Right lobe of liver (tissue), 4 donors: Measurements from ENCODE around the gene ELMO1.

ENCODE experiments used
- CTCF ChIP-seq, 4 donors: fragments of 200-600 bp in 3 of 4; fragments of 450-650 bp in 1 of 4; IDR thresholded peaks; one replicate each; pipeline versions ENCODE4 v1.5.1 to v1.8.0; 2016 to 2022; ENCODE audit warnings: antibody characterized with exemption in 4 of 4, mild to moderate bottlenecking in 2 of 4
- POLR2A ChIP-seq: fragments of 450-650 bp; IDR thresholded peaks from one replicate; pipeline ENCODE4 v1.6.1; 2017; ENCODE audit warnings: antibody characterized with exemption, mild to moderate bottlenecking
- donor health status: DM: no; HTN: no; CAD: no.
- donor health status: DM: no; HTN: no; CAD: no.
- donor health status: DM: no; HTN: yes; CAD: no.

DNA sequence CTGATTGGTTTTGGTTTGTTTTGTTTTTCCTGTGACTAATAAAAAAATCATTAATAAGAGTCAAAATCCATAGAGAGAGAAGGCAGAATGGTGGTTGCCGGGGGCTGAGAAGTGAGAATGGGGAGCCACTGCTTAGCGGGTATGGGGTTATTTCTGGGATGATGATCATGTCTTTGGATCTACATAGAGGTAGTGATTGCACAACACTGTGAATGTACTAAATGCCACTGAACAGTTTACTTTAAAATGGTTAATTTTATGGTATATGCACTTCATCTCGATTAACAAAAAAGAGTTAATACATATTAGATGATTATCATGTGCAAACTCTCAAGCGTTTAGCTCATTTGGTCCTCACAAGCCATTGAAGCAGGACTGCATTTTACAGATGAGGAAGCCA is 342.9 kb downstream of the ELMO1 start:
- TF ChIP-seq CTCF (IDR thresholded peaks at IDR 0.05) = no peak
- no peak for TF ChIP-seq POLR2A
